Endometrium (tissue), 2 donors: Measurements from ENCODE around the gene XXYLT1.
"Not testable (repeated sequence)": the region's sequence is repeated elsewhere in the genome, so short reads cannot be mapped to it uniquely, and the experiment has no call there.

Experiments
- FAIRE-seq: peaks from 2 replicates; lab custom pipeline; 2012; peaks lifted over from hg19 to GRCh38; lab: Jason Lieb, UNC
- donor health status: control.
- donor health status: control.

XXYLT1 gene

DNA sequence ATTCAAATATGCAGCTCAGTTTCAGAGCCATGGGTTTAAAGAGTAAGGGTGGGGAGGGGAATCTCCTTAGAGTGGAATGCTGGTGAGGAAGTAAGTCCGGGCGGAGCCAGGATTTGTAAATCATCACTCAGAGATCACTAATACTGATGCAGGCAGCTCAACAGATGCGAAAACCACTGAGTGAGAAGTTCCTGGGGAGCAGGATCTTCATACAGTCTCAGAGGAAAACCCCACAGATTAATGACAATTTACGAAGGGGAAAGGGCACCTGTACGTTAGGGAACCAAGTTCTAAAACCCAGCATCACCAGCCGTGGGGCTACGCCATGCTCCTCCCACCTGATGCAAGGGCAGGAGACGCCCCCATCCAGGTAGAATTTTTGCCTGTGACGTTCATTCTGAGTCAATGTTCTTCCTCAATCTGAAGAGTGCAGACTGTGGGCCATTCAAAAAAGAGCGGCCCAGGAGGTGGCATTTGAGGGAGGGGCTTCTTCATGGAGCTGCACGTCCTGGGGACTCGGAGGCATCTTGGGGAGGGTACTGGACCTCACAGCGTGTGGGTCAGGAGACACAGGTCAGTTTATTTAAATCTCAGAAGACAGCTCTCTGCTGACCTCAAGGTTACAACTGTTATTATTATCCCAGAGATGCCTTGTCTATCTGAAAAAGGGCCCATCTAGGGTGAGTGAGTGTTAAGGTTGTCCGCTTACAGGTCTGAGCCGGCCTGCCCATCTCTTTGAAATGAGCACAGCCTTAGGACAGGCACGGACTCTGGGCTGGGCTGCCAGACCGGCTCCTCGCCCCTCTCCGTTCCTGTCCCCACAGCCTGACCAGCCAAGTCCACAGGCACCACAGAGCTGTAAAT, 228.0 kb downstream of the XXYLT1 start:
- no peak for FAIRE-seq

DNA sequence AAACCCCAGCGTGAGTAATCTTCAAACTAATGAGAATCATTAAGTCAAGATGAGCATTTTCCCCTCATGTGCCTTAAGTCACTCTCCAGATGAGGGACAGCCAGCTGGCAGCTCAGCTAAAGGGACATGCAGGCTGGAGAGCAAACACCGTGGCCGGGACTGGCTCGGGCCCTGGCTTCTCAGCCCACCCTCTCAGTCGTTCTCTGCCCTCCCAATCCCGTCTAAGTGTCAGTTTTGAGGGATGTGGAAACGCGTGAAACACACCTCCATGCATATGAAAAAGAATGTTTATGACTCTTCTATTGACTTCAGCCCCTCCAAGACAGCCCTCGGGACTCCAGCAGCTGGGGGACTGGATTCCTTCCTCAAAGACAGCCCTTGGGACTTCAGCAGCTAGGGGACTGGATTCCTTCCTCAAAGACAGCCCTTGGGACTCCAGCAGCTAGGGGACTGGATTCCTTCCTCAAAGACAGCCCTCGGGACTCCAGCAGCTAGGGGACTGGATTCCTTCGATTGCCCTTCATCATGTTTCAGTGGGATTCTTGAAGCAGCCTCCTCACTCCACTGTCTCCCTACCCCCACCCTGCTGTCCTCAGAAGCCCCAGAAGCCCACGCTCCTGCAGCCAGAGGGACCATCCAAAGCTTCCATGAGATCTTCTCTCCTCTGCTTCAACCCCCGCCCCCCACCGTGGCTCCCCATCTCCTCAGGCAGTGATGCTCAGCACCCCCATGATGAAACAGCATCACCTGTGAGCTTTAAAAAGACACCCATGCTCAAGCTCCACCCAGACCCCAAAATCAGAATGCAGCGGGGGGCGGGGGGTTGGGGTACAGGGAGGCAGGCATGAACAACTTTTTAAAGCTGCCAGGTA, 228.9 kb downstream of the XXYLT1 start:
- no peak for FAIRE-seq

DNA sequence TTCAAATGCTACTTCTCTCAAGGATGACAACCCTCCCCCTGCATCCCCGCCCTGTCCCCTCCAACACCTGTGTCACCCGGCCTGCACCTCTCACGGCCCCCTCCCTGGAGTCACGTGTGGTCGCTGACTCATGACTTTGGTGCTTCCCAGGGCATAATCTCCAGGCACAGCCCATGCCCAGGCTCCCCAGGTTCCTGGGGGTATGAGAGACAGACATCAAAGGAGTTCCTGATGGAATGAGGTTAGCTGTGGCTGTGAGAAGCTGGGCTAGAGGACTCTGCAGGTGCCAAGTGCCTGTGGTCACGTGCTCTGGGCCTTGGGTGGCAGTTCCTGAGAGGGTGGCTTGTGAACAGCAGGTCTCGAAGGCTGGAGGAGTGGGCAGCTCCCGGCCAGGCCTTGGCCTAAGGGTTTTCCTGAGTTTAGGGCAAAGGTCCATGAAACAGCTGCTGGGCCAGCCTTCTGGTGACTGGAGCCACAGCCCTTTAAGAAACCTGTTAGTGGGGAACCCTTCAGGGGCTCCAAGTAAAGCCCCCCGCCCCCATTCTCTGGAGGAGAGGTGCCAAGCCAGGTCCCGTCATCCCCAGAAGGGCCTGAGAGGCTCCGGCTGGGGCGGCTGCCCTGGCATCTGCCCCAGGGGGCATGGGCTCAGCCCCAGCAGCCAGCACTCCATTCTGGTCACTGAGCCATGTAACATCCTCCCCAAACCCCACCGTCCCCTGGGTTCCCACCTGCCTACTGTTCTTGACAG, 230.0 kb downstream of the XXYLT1 start:
- no peak for FAIRE-seq

DNA sequence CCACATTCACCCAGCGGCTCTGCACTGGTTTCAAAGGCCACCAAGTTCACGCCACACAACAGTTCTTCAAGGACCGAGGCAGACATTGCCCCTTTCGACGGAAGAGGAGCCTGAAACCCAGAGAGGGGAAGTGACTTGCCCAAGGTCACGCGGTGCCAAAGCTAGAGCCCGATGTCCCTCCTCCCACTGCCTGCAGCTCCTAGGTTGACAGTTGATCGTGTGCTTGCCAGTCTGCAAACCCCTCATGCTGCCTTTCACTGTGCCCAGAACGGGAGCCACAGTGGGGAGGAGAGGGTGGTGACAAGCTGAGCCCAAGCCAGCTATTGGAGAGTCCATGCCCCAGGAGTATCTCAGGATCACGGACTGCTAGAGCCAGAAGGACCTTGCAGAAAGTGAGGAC, 230.9 kb downstream of the XXYLT1 start:
- no peak for FAIRE-seq

DNA sequence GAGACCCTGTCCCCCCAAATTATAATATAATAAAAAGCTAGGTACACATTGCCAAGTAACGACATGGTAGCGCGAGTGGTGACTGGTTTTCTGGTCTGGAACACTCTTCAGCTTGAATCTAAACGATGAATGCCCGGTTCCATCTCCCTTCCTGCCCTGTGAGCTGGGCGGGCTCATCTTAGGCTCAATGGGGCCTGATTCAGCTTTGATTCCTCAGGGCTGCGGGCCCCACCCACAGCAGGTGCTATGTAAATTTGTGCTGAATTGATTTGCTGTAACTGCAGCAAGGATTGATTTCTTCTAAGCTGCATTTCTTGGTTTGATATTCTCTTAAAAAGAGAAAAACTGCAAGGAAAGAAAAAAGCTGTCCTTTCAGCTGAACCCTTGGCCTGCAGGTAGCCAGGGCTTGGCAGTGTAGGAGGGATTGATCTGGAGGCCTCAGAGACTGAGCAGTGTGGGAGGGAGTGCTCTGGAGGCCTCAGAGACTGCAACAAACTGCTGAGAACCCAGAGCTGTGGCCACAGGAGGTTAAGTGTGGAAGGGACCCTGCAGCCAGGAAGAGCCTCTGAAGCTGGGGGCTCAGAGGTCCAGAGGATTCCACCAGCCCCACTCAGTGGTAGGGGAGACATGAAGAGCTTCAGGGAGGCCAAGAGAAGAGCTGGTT, 231.6 kb downstream of the XXYLT1 start:
- no peak for FAIRE-seq

DNA sequence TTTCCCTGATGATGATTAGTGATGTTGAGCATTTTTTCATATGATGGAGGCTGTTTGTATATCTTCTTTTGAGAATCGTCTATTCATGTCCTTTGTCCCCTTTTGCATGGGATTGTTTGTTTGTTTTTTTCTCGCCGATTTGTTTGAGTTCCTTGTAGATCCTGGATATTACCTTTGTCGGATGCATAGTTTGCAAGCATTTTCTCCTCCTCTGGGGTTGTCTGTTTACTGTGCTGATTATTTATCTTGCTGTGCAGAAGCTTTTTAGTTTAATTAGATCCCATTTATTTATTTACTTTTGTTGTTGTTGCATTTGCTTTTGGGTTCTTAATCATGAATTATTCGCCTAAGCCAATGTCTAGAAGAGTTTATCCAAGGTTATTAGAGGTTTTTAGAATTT, 232.8 kb downstream of the XXYLT1 start:
- FAIRE-seq = no peak

DNA sequence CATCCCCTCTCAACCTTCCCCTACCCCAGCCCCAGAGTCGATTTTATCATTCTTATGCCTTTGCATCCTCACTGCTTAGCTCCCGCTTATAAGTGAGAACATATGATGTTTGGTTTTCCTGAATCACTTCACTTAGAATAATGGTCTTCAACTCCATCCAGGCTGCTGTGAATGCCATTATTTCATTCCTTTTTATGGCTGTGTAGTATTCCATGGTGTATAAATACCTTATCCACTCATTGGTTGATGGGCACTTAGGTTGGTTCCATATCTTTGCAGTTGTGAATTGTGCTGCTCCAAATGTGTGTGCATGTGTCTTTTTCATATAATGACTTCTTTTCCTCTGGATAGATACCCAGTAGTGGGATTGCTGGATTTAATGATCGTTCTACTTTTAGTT, 233.4 kb downstream of the XXYLT1 start:
- not testable (repeated sequence) for FAIRE-seq

DNA sequence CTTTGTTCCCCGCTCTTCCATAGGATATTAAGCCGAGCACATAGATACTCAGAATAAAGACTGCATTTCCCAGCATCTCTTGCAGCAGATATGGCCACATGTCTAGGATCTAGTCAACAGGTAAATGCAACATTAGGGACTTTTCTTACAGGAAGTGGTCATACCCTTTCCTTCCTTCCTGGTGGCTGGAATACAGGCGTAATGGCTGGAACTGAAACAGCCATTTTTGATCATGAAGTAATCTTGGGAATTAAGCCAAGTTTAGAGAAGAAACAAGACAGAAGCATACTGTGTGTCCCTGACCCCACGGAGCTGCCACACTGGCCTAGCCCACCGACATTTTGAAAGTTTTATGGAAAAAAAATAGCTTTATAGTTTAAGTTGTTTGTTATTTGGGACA, 234.0 kb downstream of the XXYLT1 start:
- no peak for FAIRE-seq

DNA sequence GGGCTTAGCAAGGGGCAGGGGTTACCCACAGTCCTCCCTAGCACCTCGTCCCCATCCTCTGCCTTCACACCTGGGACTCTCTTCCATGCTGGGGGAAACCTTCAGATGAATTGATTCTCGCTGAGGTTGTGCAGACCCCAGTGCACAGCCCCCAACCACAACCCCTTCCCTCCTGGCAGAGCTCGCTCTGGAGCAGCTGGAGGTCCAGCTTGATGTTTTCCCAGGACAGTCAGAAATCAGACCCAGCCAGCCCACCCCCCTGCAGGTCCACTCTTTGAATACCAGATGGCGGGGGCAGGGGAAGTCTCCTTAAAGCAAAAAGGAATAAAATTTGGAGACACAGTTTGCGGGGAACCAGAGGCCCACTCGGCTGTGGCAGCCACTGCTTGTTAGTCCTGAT, 234.4 kb downstream of the XXYLT1 start:
- no peak for FAIRE-seq

DNA sequence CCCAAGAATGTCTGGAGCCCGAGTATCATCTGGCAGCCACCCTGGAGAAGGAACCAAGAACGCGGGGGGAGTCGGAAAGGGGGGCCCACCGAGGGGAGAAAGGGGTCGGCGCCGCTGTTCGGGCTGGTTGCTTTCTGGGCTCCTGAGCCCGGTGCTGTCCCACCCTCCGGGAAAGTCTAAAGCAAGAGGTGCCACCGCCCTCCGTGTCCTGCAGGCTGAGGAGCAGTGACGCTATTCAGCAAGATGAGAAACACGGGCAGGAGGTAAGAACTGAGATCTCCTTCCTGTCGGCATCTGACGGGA, 234.8 kb downstream of the XXYLT1 start:
- FAIRE-seq = no peak

DNA sequence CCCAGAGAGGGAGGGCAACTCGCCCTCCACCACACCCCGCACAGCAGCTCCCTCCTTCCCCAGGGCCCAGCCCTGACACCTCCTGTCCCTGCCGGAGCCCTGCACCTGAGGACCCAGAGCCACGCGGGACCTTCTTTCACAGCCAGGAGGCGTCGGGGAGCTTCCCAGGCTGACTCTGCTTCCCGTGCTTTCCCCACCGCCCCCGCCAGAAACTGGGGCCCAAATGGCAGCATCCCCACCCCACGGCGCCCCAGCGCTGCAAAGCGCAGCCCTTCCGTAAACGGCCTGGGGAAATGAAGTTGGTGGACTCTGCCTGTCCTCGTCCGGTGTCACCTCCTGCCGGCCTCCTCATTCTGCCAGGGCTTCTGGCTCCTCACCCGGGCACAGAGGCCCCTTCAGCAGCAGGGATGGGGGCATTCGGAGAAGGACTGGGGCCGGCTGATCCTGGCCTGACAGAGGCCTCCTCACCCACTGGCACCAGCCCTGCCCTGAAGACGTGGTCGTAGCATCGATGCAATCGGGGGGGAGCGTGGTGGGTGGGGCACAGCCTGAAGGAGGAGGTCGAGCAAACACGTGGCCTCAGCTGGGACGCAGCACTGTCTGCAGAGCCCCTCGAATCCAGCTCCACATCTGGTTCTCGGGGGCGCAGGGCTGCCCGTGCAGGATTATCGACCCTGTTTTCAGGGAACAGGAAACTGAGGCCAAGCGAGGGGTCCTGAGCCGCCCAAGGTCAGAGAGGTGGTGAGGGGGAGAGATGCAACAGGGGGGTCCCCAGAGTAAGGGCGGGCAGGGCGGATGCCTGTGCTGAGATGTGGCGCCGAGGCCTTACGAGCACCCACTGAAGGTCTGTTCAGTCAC, 235.4 kb downstream of the XXYLT1 start:
- FAIRE-seq = no peak

DNA sequence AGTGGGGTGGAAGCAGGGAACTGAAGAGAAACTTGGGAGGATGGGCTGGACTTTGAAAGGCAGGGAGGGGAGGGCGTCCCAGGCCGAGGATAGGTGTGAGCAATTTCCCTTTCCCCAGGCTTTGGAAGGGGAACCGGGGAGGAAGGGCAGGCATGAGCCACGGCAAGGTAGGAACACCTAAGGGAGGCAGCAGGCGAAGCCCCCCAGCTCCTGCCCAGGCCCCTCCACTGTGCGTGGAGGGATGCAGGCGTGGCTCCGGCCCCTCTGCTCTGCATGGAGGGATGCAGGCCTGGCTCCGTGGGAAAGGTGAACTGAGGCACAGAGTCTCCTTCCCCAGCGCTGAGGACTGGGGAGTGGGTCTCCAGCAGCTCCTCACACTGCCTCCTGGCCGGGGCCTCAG, 236.4 kb downstream of the XXYLT1 start:
- FAIRE-seq = no peak

DNA sequence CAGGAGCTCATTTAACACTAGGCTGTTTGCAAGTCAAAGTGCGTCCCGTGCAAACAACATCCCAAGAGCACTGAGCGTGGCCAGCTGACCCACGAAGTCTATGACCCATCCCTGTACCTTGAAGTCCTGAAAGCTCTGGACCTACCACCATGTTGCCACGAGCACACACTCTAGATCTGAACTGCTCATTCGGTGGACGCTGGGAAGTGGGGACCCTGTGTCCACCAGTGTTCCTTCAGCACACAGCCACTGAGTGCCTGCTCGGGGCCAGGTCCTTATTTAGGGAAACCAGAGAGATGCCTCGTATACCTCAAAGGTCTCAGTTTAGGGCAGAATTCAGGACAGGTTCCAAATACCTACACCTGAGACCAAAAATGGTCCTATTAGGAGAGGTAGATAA, 236.9 kb downstream of the XXYLT1 start:
- FAIRE-seq = no peak

DNA sequence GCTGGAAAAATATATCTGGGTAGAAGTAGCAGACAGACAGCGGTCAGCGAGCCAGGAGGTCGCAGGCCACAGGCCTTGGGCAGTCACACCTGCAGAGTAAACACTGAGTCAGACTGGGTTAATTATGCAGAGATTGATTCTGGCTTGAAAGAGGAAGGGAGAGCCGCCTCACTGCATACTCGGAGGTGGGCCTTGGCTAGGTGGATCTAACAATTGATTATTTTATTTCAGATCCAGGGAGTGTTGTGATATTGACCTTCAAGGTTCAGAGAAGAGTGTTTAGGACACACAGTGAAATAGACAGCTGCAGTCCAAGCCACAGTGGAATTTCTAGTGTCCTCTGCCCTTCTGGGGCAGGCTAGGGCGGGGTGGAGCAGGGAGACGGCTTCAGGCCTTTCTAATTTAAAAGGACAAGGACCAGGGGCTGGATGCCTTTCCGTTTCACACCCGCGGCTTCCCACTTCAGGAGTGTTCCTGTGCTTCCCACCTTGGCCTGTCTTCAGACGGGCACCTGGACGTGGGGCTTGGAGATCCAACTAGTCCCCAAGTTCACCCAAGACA, 237.3 kb downstream of the XXYLT1 start:
- FAIRE-seq = no peak

DNA sequence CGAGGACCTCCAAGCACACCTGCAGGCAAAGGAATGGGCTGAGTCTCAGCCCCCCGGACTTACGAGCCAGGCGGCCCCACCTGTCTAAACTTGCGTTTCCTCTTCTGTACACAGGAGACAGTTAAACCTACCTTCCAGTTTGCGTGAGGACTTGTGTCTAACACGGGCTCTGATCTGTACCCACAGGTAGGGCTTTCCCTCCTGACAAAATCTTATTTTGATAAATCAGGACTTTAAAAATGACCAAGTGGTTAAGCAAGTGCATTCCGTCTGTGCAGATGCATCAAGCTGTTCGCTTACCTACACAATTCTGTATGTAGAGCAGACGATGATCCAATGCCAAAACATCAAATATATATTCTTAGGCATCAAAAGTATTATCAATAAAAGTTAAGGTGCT, 238.0 kb downstream of the XXYLT1 start:
- no peak for FAIRE-seq

DNA sequence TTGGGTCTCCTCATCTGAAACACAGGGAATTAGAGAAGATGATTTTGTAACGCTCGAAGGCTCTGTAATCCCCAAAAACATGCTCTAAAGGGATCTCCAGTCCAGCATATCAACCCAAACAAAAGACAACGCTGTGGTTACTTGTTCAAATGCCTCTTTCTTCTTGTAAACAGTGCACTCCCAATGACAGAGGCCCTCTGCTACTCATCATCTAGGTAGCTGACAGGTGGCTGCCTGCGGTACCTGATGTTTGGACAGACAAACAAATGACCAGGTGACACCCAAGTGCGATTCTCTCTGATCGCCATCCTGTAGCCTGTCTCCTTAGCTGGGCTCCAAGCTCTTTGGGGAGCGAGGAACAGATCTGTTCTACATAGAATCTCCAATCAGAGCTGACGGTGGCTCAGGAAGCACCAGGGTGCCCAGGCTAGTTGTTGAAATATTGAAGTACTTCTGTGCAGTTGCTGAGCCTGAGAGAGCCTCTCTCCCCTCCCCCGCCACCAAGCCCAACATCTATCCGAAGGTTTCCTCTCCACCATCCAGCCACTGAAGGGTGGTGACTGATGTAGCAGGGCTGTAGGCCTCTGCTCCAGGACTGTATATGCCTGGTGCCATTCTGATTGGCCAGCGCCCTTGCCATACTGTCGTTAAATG, 238.7 kb downstream of the XXYLT1 start:
- no peak for FAIRE-seq

DNA sequence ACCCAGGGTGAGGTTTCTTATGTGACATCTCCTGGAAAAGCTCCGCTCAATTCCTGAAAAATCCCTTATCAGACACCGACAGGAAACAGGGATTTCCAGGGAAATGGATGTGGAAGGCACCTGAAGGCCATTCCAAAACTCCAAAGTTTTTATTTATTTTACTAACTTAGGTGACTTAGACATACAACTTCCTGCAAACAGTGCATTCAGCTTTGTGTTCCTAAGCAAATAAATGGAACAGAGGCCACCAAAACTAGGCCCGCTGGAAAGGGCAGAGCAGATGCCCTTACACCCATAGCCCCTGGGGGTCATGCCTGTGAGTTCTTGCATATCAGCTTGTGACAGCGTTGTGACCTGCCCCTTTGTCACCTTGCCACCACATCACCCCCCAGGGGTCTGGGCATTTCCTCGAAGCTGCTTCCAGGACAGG, 239.4 kb downstream of the XXYLT1 start:
- no peak for FAIRE-seq

DNA sequence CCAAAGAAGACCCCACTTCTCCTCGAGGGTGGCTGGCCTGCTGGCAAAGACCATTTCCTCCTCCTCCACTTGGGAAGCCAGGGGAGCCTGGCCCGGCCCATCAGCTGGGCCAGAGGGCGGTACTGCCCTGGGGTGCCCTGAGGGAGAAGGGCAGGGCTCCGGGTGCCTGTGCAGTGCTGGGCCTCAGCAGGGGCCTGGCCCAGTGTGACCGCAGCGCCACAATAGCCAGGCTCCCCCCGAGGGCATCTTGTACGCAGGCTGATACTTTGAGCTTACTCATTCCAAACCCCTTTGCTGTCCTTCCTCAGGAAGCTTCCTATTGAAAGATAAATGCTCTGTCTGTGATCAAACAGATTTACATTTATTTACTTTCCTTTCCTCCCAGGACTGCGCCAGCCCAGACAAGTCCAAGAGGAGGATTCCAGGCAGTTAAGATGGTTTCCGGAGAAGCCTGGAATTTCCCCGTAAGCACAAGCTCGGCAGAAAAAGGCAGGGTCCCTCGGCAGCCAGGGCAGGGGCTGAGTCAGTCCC, 240.1 kb downstream of the XXYLT1 start:
- no peak for FAIRE-seq

DNA sequence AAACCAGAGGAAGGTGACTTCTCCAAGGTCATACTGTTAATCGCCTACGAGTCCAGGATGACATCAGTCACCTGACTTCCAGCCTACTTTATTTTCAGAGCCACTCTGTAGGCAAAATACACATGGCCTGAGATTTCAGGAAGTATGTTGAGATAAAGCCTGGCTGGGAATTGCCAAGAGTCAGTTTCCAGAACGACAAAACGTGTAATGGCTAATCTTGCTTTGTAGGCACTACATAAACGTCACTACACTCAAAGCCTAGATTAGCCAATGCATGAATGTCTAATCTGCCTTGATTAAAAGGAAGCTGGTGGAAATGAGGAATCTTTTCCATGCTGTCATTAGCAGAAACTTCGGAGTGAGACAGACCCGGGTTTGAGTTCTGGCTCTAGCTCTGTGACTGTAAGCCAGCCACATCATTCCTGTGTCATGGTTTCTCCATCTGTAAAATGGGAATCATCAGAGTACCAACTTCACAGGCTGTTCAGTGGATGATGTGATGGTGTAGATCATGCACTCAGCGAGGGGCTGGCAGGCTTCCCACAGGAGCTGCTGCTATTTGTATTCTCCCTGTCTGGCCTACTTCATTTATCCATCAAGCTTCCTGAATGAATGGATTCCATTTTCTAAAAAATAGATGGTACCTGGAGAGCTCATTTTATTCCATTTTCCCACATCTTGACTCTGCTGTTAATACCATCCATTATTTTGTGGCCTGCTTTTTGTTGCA, 241.9 kb downstream of the XXYLT1 start:
- FAIRE-seq = no peak

DNA sequence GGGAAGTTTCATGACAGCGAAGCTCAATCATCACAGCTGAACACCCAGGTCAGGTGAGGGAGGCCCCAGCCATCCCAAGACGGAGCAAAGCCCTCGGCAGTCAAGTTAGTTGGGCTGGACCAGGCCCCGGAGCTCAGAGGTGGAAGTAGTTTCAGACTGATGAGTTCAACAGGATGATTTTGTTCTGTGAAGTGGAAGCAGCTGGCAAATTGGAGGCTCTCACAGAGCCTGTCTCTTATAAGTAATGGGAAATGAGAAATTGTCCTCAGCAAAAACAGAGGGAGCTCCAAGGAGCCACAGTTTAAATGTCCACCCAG, 245.1 kb downstream of the XXYLT1 start:
- no peak for FAIRE-seq
